ENCODE data around the gene HDGF. TPM values are rescaled to one million over a fixed set of nuclear protein-coding genes. Genes with fewer than 3 reads are reported as not detected.

The HDGF gene
- total and polyA plus RNA-seq, 9 of the 15 experiments (the other 6 are each of a cell fraction or from before 2014, with no cell fraction given), result 38.8 to 601 (median 400) TPM

DNA sequence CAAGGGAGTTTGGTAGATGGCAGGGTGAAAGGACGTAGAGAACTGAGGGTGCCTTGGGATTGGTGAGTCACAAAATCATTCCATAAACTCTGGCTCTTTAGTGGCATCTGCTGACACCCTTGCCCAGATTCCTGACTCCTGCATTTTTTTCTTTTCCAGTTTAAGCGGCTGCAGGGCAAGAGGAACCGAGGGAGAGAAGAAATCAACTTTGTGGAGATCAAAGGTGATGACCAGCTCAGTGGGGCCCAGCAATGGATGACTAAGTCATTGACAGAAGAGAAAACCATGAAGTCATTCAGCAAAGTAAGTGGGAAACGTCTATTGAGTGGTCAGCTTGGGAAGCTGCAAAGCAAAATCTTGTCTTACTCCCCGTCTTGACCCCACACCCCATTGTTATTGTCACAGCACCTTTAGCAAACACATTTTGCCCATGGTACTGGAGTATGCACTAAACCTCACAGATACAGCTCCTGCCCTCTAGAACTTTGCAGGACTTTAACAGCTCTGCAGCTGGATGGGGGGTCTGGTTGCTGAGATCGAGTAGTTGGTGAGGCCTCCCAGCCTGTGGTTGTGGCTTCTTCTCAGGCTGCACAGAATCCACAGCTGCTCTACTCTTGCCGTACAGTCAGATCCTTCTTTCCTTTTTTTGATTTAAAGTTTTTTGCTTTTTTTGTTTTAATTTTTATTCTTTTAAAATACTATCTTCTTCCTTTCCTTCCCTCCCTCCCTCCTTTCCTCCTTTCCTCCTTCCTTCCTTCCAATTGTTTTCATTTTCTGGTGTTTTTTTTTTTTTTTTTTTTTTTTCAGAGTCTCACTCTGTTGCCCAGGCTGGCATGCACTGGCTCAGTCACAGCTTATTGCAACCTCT is 43.3 kb upstream of the HDGF start:
- no peaks in the 10 kb centered on the region for H3K27me3 ChIP-seq (ENCODE audit: control insufficient read depth in 2 of 2, insufficient read depth in 2 of 2, low read length in 2 of 2)
- CTCF ChIA-PET (ENCODE audit: low intra/inter-chr PET ratio), result no interaction called here
- H4K20me1 ChIP-seq (replicated peaks; ENCODE audit: control insufficient read depth, insufficient read depth, low read length), result peaks cover 17% of the 10 kb centered on the region; the same call in 1 of the 2 replicates
- intact Hi-C loops (cut with micrococcal nuclease) (loop anchor here (5.0 kb wide), 1 partner anchor 38 kb away; no protein-coding TSS in a partner anchor), in situ Hi-C loops (cut with MboI) (no loop called here)
- H3K79me2 ChIP-seq (ENCODE audit: control insufficient read depth, insufficient read depth, low read length), result 0 out of 3 replicates have a peak, but pooled peaks cover 5% of the 10 kb centered on the region
- no peaks in the 10 kb centered on the region for H3K9me1 ChIP-seq (ENCODE audit: control insufficient read depth, insufficient read depth, low read length)
- no peaks in the 10 kb centered on the region for H3K4me1 ChIP-seq (replicated peaks in 1 of 2; ENCODE audit: control insufficient read depth in 2 of 2, insufficient read depth in 2 of 2, low read length in 2 of 2)
- no peak overlapping the region for H3K27ac ChIP-seq (ENCODE audit: extremely low read depth, low read depth, low read length)
- no peak overlapping the region for H3K4me3 ChIP-seq
- no peak for DNase-seq (ENCODE audit: extremely low read depth in 1 of 4, low spot score in 3 of 4)
- no peak for FAIRE-seq
- no peaks in the 10 kb centered on the region for H3K9me3 ChIP-seq (replicated peaks; ENCODE audit: control insufficient read depth, insufficient read depth, low read depth, low read length)
- no peak for ATAC-seq
- 75% methylated on average over 7 of the region's 7 CpGs for WGBS (ENCODE audit: insufficient coverage, low coverage, missing lambda C conversion rate)
- H3K36me3 ChIP-seq (ENCODE audit: control insufficient read depth, insufficient read depth, low read length), result peaks cover 98% of the 10 kb centered on the region
- POLR2A ChIA-PET, result interaction anchor here (0.6 to 2.7 kb wide), 5 partner anchors 9 to 22 kb away, joined by 3 to 8 read pairs (median 3); no protein-coding TSS in a partner anchor
- H3K4me2 ChIP-seq (ENCODE audit: insufficient read depth, low read length), result no peak overlapping the region
- no peak overlapping the region for H2AFZ ChIP-seq (ENCODE audit: low read depth, low read length)
- no peak overlapping the region for H3K9ac ChIP-seq (ENCODE audit: insufficient read depth in 1 of 2, low read depth in 2 of 2, low read length in 2 of 2)
- TF ChIP-seq, protein P1, sequence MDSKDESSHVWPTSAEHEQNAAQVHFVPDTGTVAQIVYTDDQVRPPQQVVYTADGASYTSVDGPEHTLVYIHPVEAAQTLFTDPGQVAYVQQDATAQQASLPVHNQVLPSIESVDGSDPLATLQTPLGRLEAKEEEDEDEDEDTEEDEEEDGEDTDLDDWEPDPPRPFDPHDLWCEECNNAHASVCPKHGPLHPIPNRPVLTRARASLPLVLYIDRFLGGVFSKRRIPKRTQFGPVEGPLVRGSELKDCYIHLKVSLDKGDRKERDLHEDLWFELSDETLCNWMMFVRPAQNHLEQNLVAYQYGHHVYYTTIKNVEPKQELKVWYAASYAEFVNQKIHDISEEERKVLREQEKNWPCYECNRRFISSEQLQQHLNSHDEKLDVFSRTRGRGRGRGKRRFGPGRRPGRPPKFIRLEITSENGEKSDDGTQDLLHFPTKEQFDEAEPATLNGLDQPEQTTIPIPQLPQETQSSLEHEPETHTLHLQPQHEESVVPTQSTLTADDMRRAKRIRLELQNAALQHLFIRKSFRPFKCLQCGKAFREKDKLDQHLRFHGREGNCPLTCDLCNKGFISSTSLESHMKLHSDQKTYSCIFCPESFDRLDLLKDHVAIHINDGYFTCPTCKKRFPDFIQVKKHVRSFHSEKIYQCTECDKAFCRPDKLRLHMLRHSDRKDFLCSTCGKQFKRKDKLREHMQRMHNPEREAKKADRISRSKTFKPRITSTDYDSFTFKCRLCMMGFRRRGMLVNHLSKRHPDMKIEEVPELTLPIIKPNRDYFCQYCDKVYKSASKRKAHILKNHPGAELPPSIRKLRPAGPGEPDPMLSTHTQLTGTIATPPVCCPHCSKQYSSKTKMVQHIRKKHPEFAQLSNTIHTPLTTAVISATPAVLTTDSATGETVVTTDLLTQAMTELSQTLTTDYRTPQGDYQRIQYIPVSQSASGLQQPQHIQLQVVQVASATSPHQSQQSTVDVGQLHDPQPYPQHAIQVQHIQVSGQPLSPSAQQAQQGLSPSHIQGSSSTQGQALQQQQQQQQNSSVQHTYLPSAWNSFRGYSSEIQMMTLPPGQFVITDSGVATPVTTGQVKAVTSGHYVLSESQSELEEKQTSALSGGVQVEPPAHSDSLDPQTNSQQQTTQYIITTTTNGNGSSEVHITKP (IDR thresholded peaks at IDR 0.05; ENCODE audit: partially characterized antibody), result no peak
- TF ChIP-seq ZNF512 (tag; IDR thresholded peaks at IDR 0.05), result peak; percentile 76
- no TSS peak for BruUV-seq (replicated peaks)

All from K562 (cell line).